GM12878 (cell line): Measurements from ENCODE around the gene ZNF732. TPM values are rescaled to one million over a fixed set of nuclear protein-coding genes. Genes with fewer than 3 reads are reported as not detected.
A peak's percentile ranks its signal among the peaks of the same experiment; 100 is the strongest.
"Not testable (repeated sequence)": the region's sequence is repeated elsewhere in the genome, so short reads cannot be mapped to it uniquely, and the experiment has no call there.

Experiments used
- ATAC-seq: fragments of 200-7000 bp; cut with Tn5 transposase; 3 replicates; pipeline ENCODE4 v1.9.1; 2020; ENCODE audit warnings: mild to moderate bottlenecking, moderate library complexity
- BruUV-seq: library from RNA; stranded (reverse); fragments of 400-500 nt; replicated peaks from 2 replicates; lab custom pipeline; 2021; lab: Mats Ljungman, UMichigan
- CTCF ChIA-PET: fragments of 300-600 bp; sonication (Branson Sonifier 250); formaldehyde crosslinking; extraction: SDS; loops from one replicate; lab custom pipeline; 2021; ENCODE audit warnings: inconsistent platforms; lab: Yijun Ruan, JAX
- POLR2A ChIA-PET: fragments of 350-600 bp; formaldehyde crosslinking; extraction: SDS; loops from one replicate; lab custom pipeline; 2021; ENCODE audit warnings: inconsistent platforms; lab: Charles Lee
- RAD21 ChIA-PET: fragments of 300-600 bp; sonication (Branson Sonifier 250); formaldehyde crosslinking; loops from one replicate; lab custom pipeline; 2023; ENCODE audit warnings: antibody characterized with exemption; ENCODE audit not compliant: unreplicated experiment; lab: Charles Lee
- SMC1A ChIA-PET: fragments of 300-600 bp; sonication (Branson Sonifier 250); formaldehyde crosslinking; loops from one replicate; lab custom pipeline; 2023; ENCODE audit not compliant: unreplicated experiment, uncharacterized antibody; lab: Charles Lee
- DNase-seq: peaks from one replicate; pipeline ENCODE4 v3.0.0-alpha.2; 2011; ENCODE audit warnings: low read depth, low spot score
- FAIRE-seq: peaks from 3 replicates; lab custom pipeline; 2011; peaks lifted over from hg19 to GRCh38; lab: Jason Lieb, UNC
- H2AFZ ChIP-seq: 2 replicates; pipeline ENCODE4 v1.6.0; 2011; ENCODE audit warnings: low read depth, low read length, control low read depth; ENCODE audit not compliant: control insufficient read depth
- H3K27ac ChIP-seq: 2 replicates; pipeline ENCODE4 v1.5.1; 2011; ENCODE audit warnings: control low read depth; ENCODE audit not compliant: control insufficient read depth, insufficient read depth
- H3K27me3 ChIP-seq, 2 experiments: replicated peaks in 1 of 2; 2 replicates each; pipeline versions ENCODE4 v1.6.0 to v1.6.1; 2011; ENCODE audit warnings: low read length in 1 of 2; ENCODE audit not compliant: control insufficient read depth in 2 of 2, insufficient read depth in 2 of 2
- H3K36me3 ChIP-seq, 2 experiments: 2 replicates each; pipeline ENCODE4 v1.5.1; 2011; ENCODE audit warnings: low read length in 1 of 2; ENCODE audit not compliant: control insufficient read depth in 2 of 2, insufficient read depth in 2 of 2
- H3K4me1 ChIP-seq: 2 replicates; pipeline ENCODE4 v1.6.1; 2011; ENCODE audit warnings: mild to moderate bottlenecking, low read length, moderate library complexity, mixed read lengths; ENCODE audit not compliant: control insufficient read depth, insufficient read depth
- H3K4me2 ChIP-seq: 2 replicates; pipeline ENCODE4 v1.6.0; 2011; ENCODE audit warnings: control low read depth; ENCODE audit not compliant: control insufficient read depth, insufficient read depth
- H3K4me3 ChIP-seq: fragments of 200-600 bp; sonication (generic); 2 replicates; pipeline ENCODE4 v1.5.1; 2016
- H3K79me2 ChIP-seq: 2 replicates; pipeline ENCODE4 v1.6.0; 2011; ENCODE audit warnings: low read length; ENCODE audit not compliant: control insufficient read depth, insufficient read depth
- H3K9ac ChIP-seq: 2 replicates; pipeline ENCODE4 v1.8.0; 2011; ENCODE audit warnings: low read length, control low read depth, mixed read lengths; ENCODE audit not compliant: control insufficient read depth, insufficient read depth
- H3K9me3 ChIP-seq: replicated peaks from 3 replicates; pipeline ENCODE4 v1.5.1; 2011; ENCODE audit warnings: mild to moderate bottlenecking, low read length; ENCODE audit not compliant: control insufficient read depth, insufficient read depth
- H4K20me1 ChIP-seq: 2 replicates; pipeline ENCODE4 v1.6.0; 2011; ENCODE audit not compliant: control insufficient read depth, insufficient read depth
- CBX5 ChIP-seq: sonication (generic); IDR thresholded peaks from 2 replicates; pipeline ENCODE4 v1.6.1; 2016; ENCODE audit warnings: low read depth, moderate library complexity, mild to moderate bottlenecking, inconsistent platforms
- IRF4 ChIP-seq: IDR thresholded peaks from 2 replicates; pipeline ENCODE4 v1.6.1; 2011; ENCODE audit warnings: low read depth, low read length
- ZBED1 ChIP-seq: IDR thresholded peaks from 2 replicates; pipeline ENCODE4 v1.6.1; 2016; ENCODE audit warnings: borderline replicate concordance
- ZNF274 ChIP-seq: IDR thresholded peaks from one replicate; pipeline ENCODE4 v1.8.0; 2011; ENCODE audit not compliant: insufficient read length, insufficient read depth
- WGBS: methylation state at CpG from one replicate; pipeline ENCODE4 v1.1.6; 2016; ENCODE audit warnings: low lambda C conversion rate; ENCODE audit not compliant: insufficient replicate concordance, insufficient coverage; ENCODE audit errors: missing lambda C conversion rate; 5-methylcytosine and 5-hydroxymethylcytosine counted together
- in situ Hi-C: fragments of 300-500 bp; cut with MboI; formaldehyde crosslinking; loops from 9 replicates; pipeline ENCODE4 v1.14.3; 2018; ENCODE audit warnings: mixed read lengths
- intact Hi-C: fragments of 100-400 bp; cut with micrococcal nuclease; formaldehyde crosslinking; loops from one replicate; pipeline ENCODE4 v1.14.2; 2022; ENCODE audit not compliant: unreplicated experiment
- polyA plus RNA-seq, 11 experiments: library from polyadenylated mRNA; depleted of rRNA in 4 of 11; unstranded in 6 of 11; stranded (reverse) in 5 of 11; fragments of >200 nt; fragmentation: Nextera tagmentation in 4 of 11; fragmentation: Illumina TruSeq in 1 of 11; extraction: Ambion mirVana in 4 of 11; extraction: Trizol in 1 of 11; gene quantifications; 1 replicate in 1 of 11; 2 replicates in 10 of 11; pipeline versions ENCODE4 v1.2.1 to v1.2.3, GENCODE V29; 2011 to 2016; ENCODE audit warnings: inconsistent platforms in 2 of 11, missing spikeins in 2 of 11, low read depth in 1 of 11
- total RNA-seq, 4 experiments: library from RNA; depleted of rRNA in 3 of 4; stranded (reverse); fragments of >200 nt in 3 of 4; fragmentation: Illumina TruSeq in 1 of 4; extraction: Trizol in 1 of 4; gene quantifications; 2 replicates each; pipeline versions ENCODE4 v1.2.1 to v1.2.3, GENCODE V29; 2013 to 2021
- TF ChIP-seq, protein P1 (sequence below): fragments of 450-650 bp; IDR thresholded peaks from 2 replicates; pipeline ENCODE4 v1.6.1; 2017; ENCODE audit warnings: mild to moderate bottlenecking

ZNF732 gene
- total and polyA plus RNA-seq, 10 of the 15 experiments (the other 5 are each of a cell fraction or from before 2014, with no cell fraction given), result not detected

- no peaks in the 10 kb centered on the region for H3K27me3 ChIP-seq
- FAIRE-seq, result no peak
- CTCF ChIA-PET, result no interaction called here
Measured at GRCh38 chr4:271492-272103, 33.7 kb downstream of the ZNF732 start.

DNA sequence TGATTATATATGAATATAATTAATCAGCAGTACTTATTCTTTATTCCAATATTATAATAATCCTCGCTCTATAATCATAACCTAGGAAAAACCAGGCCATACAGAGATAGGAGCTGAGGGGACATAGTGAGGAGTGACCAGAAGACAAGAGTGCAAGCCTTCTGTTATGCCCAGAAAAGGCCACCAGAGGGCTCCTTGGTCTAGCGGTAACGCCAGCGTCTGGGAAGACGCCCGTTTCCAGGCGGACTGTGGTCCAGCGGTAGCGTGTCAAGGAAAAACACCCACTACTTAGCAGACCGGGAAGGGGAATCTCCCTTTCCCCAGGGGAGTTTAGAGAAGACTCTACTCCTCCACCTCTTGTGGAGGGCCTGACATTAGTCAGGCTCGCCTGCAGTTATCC is 46.0 kb downstream of the ZNF732 start:
- H3K36me3 ChIP-seq, ATAC-seq, FAIRE-seq, RAD21 ChIA-PET, H3K27ac ChIP-seq, POLR2A ChIA-PET, H2AFZ ChIP-seq, H3K4me1 ChIP-seq, H3K4me3 ChIP-seq, H3K27me3 ChIP-seq, H3K4me2 ChIP-seq, H3K9ac ChIP-seq, H3K9me3 ChIP-seq, H3K79me2 ChIP-seq, intact Hi-C loops, BruUV-seq, SMC1A ChIA-PET, in situ Hi-C loops, H4K20me1 ChIP-seq, DNase-seq: not testable (repeated sequence)
- TF ChIP-seq, protein P1, sequence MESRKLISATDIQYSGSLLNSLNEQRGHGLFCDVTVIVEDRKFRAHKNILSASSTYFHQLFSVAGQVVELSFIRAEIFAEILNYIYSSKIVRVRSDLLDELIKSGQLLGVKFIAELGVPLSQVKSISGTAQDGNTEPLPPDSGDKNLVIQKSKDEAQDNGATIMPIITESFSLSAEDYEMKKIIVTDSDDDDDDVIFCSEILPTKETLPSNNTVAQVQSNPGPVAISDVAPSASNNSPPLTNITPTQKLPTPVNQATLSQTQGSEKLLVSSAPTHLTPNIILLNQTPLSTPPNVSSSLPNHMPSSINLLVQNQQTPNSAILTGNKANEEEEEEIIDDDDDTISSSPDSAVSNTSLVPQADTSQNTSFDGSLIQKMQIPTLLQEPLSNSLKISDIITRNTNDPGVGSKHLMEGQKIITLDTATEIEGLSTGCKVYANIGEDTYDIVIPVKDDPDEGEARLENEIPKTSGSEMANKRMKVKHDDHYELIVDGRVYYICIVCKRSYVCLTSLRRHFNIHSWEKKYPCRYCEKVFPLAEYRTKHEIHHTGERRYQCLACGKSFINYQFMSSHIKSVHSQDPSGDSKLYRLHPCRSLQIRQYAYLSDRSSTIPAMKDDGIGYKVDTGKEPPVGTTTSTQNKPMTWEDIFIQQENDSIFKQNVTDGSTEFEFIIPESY, result 0 out of 2 replicates have a peak, but pooled peaks have one; percentile 28
- WGBS, result 74% methylated on average over 11 of the region's 11 CpGs
- CTCF ChIA-PET, result interaction anchor here (0.6 kb wide), 1 partner anchor 215 kb away, joined by 3 read pairs; no protein-coding TSS in a partner anchor

More at GRCh38 chr4:271492-272103, 33.7 kb downstream of the ZNF732 start:
- no peak overlapping the region for H3K4me2 ChIP-seq
- H3K36me3 ChIP-seq, result no peaks in the 10 kb centered on the region
- in situ Hi-C loops, result no loop called here
- H2AFZ ChIP-seq, result no peak overlapping the region
- ATAC-seq (no peak), DNase-seq (no peak)
- RAD21 ChIA-PET, result no interaction called here
- H3K79me2 ChIP-seq, result no peaks in the 10 kb centered on the region
- 60% methylated on average over 3 of the region's 3 CpGs for WGBS
- intact Hi-C loops, result no loop called here
- no peak overlapping the region for H3K9ac ChIP-seq
- H3K9me3 ChIP-seq, result no peaks in the 10 kb centered on the region; the same call in none of the 3 replicates
- no peak overlapping the region for H3K27ac ChIP-seq
- no peaks in the 10 kb centered on the region for H4K20me1 ChIP-seq
- no peak for TF ChIP-seq ZBED1
- peak; percentile 83; the same call in 1 of the 2 replicates for TF ChIP-seq CBX5
- TF ChIP-seq IRF4, result no peak
- TF ChIP-seq ZNF274, result peak; percentile 88
- no peaks in the 10 kb centered on the region for H3K4me1 ChIP-seq
- SMC1A ChIA-PET, result no interaction called here
- BruUV-seq, result no TSS peak
- POLR2A ChIA-PET, result no interaction called here
- H3K4me3 ChIP-seq, result no peak overlapping the region
